Mesendoderm (in vitro differentiated cells): ENCODE results near the gene WWTR1.

Source experiments
- DNase-seq: peaks from one replicate; pipeline ENCODE4 v3.0.0; 2013
- H2AK5ac ChIP-seq: 2 replicates; pipeline ENCODE4 v1.6.1; 2013; ENCODE audit warnings: low read length, inconsistent platforms
- H2BK120ac ChIP-seq: 2 replicates; pipeline ENCODE4 v1.6.1; 2013; ENCODE audit warnings: low read depth, mild to moderate bottlenecking, low read length, moderate library complexity, mixed read lengths
- H2BK15ac ChIP-seq: replicated peaks from 2 replicates; pipeline ENCODE4 v1.6.1; 2013; ENCODE audit warnings: low read depth, mild to moderate bottlenecking, moderate library complexity
- H2BK5ac ChIP-seq: 2 replicates; pipeline ENCODE4 v1.6.1; 2013; ENCODE audit warnings: low read length, inconsistent platforms
- H3K18ac ChIP-seq: 2 replicates; pipeline ENCODE4 v1.6.1; 2013; ENCODE audit warnings: mild to moderate bottlenecking, low read length, mixed read lengths
- H3K23ac ChIP-seq: one replicate; pipeline ENCODE4 v1.6.1; 2013; ENCODE audit warnings: low read length
- H3K27ac ChIP-seq: 2 replicates; pipeline ENCODE4 v1.5.1; 2013; ENCODE audit warnings: low read depth, mild to moderate bottlenecking, inconsistent platforms, low read length, moderate library complexity
- H3K27me3 ChIP-seq: 2 replicates; pipeline ENCODE4 v1.6.1; 2013; ENCODE audit warnings: low read length, control low read depth, mild to moderate bottlenecking, inconsistent platforms; ENCODE audit not compliant: insufficient read depth, poor library complexity
- H3K36me3 ChIP-seq: 2 replicates; pipeline ENCODE4 v1.6.1; 2013; ENCODE audit warnings: low read length, inconsistent platforms; ENCODE audit not compliant: control insufficient read depth, insufficient read depth
- H3K4ac ChIP-seq: one replicate; pipeline ENCODE4 v1.6.1; 2013; ENCODE audit warnings: low read depth, mild to moderate bottlenecking, low read length, moderate library complexity
- H3K4me1 ChIP-seq: 2 replicates; pipeline ENCODE4 v1.6.1; 2013; ENCODE audit warnings: low read depth, low read length, inconsistent platforms; ENCODE audit not compliant: control insufficient read depth
- H3K4me2 ChIP-seq: 2 replicates; pipeline ENCODE4 v1.6.1; 2013; ENCODE audit warnings: low read length
- H3K4me3 ChIP-seq: 2 replicates; pipeline ENCODE4 v1.5.1; 2013; ENCODE audit warnings: mild to moderate bottlenecking, low read length
- H3K56ac ChIP-seq: one replicate; pipeline ENCODE4 v1.6.1; 2013; ENCODE audit warnings: low read length
- H3K79me1 ChIP-seq: 2 replicates; pipeline ENCODE4 v1.6.1; 2013; ENCODE audit warnings: low read length, inconsistent platforms
- H3K79me2 ChIP-seq: 2 replicates; pipeline ENCODE4 v1.6.1; 2013; ENCODE audit warnings: mild to moderate bottlenecking, low read length; ENCODE audit not compliant: control insufficient read depth, insufficient read depth
- H3K9ac ChIP-seq: 2 replicates; pipeline ENCODE4 v1.6.1; 2013; ENCODE audit warnings: low read length, inconsistent platforms
- H4K5ac ChIP-seq: one replicate; pipeline ENCODE4 v1.6.1; 2013; ENCODE audit warnings: low read length
- H4K8ac ChIP-seq: one replicate; pipeline ENCODE4 v1.6.1; 2013; ENCODE audit warnings: low read depth, mild to moderate bottlenecking, control low read depth, low read length, moderate library complexity
- WGBS: extraction: QIAGEN DNeasy Blood & Tissue Kit; methylation state at CpG from one replicate; pipeline ENCODE4 v1.1.7; 2013; ENCODE audit warnings: low lambda C conversion rate, missing lambda C conversion rate; ENCODE audit not compliant: insufficient coverage; ENCODE audit errors: extremely low coverage; 5-methylcytosine and 5-hydroxymethylcytosine counted together

The WWTR1 gene

GRCh38 chr3:149646181-149646766 lies 11.6 kb downstream of the WWTR1 start:
- H3K27ac ChIP-seq: no peak overlapping the region
- H4K5ac ChIP-seq: no peak overlapping the region
- no peak overlapping the region for H2AK5ac ChIP-seq
- H3K79me1 ChIP-seq: peaks cover 16% of the 10 kb centered on the region
- no peaks in the 10 kb centered on the region for H3K36me3 ChIP-seq
- peaks cover 17% of the 10 kb centered on the region for H3K79me2 ChIP-seq
- H3K56ac ChIP-seq: no peak overlapping the region
- H2BK5ac ChIP-seq: no peak overlapping the region
- H3K23ac ChIP-seq: no peak overlapping the region
- H3K27me3 ChIP-seq: no peaks in the 10 kb centered on the region
- H3K4me1 ChIP-seq: peaks cover 4% of the 10 kb centered on the region
- H2BK120ac ChIP-seq: no peak overlapping the region
- no peak overlapping the region for H3K9ac ChIP-seq
- H3K4me2 ChIP-seq: no peak overlapping the region
- DNase-seq: no peak
- no peak overlapping the region for H2BK15ac ChIP-seq
- H3K4ac ChIP-seq: no peak overlapping the region
- no peak overlapping the region for H3K4me3 ChIP-seq
- no peak overlapping the region for H3K18ac ChIP-seq
- H4K8ac ChIP-seq: no peak overlapping the region
- 100% methylated on average over 1 of the region's 4 CpGs for WGBS

DNA sequence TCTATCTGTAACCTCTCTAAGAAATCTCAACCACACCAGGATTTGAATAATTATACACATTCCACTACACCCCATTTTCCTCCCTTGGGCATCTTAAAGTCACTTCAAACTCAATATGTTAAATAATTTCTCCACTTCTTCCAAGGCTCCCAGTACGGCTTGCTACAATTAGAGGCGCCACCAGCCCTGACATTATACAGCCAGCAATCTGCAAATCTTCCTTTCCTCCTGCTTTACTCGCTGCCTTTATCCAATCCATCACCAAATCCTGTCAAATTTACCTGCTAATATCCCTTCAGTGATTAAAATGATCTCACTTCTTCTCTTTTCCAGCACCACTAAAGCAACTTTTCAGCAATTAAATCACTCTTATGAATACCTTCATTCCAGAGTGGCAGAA lies 13.9 kb downstream of the WWTR1 start:
- Histone ChIP-seq H3K4me1 (peaks cover 2% of the 10 kb centered on the region), H3K79me1 (peaks cover 13% of the 10 kb centered on the region), H3K9ac (no peak overlapping the region), H3K18ac (no peak overlapping the region), H2AK5ac (no peak overlapping the region), H3K4ac (no peak overlapping the region), H3K79me2 (peaks cover 14% of the 10 kb centered on the region), H3K23ac (no peak overlapping the region), H2BK15ac (no peak overlapping the region), H3K56ac (no peak overlapping the region), H3K27me3 (no peaks in the 10 kb centered on the region), H3K4me3 (no peak overlapping the region), H3K4me2 (no peak overlapping the region), H2BK120ac (no peak overlapping the region), H3K36me3 (no peaks in the 10 kb centered on the region), H4K8ac (no peak overlapping the region), H3K27ac (no peak overlapping the region), H4K5ac (no peak overlapping the region), H2BK5ac (no peak overlapping the region)
- no peak for DNase-seq
- WGBS: no CpG with 5 or more reads among the region's 3 CpGs

DNA sequence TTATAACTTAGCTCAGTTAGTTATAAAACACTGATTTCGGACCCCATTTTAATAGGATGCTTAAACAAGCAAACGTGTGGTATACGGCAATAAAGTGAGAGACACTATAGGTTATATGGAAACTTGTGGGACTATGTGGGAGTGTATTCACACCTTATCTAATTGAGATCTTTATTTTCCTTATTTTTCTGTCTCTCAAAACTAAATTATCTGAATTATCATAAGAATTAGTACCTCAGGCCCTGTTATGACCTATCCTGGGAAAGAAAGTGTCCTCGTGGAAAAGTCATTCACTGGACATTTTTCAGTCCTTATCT lies 14.4 kb downstream of the WWTR1 start:
- Histone ChIP-seq H3K36me3 (no peaks in the 10 kb centered on the region), H3K27me3 (no peaks in the 10 kb centered on the region), H3K79me2 (peaks cover 12% of the 10 kb centered on the region), H3K27ac (no peak overlapping the region), H3K23ac (no peak overlapping the region), H2BK120ac (no peak overlapping the region), H3K18ac (no peak overlapping the region), H3K4ac (no peak overlapping the region), H3K56ac (no peak overlapping the region), H4K8ac (no peak overlapping the region), H3K4me2 (no peak overlapping the region), H2AK5ac (no peak overlapping the region), H3K9ac (no peak overlapping the region), H3K4me3 (no peak overlapping the region), H3K4me1 (peaks cover 2% of the 10 kb centered on the region), H3K79me1 (peaks cover 12% of the 10 kb centered on the region), H2BK5ac (no peak overlapping the region), H2BK15ac (no peak overlapping the region), H4K5ac (no peak overlapping the region)
- no CpG with 5 or more reads among the region's 4 CpGs for WGBS
- DNase-seq: no peak

GRCh38 chr3:149640976-149641728 lies 16.7 kb downstream of the WWTR1 start:
- WGBS: no CpG with 5 or more reads among the region's 7 CpGs
- Histone ChIP-seq H3K4me1 (peaks cover 2% of the 10 kb centered on the region), H3K18ac (peak overlapping the region; percentile 28), H3K23ac (no peak overlapping the region), H3K4me3 (no peak overlapping the region), H3K4me2 (no peak overlapping the region), H2BK120ac (no peak overlapping the region), H3K36me3 (no peaks in the 10 kb centered on the region), H3K79me1 (peaks cover 5% of the 10 kb centered on the region), H3K9ac (no peak overlapping the region), H3K79me2 (peaks cover 5% of the 10 kb centered on the region), H2AK5ac (no peak overlapping the region), H4K5ac (no peak overlapping the region), H3K27ac (no peak overlapping the region), H3K4ac (no peak overlapping the region), H3K27me3 (no peaks in the 10 kb centered on the region), H2BK15ac (no peak overlapping the region), H4K8ac (no peak overlapping the region), H2BK5ac (no peak overlapping the region), H3K56ac (no peak overlapping the region)
- DNase-seq: no peak

DNA sequence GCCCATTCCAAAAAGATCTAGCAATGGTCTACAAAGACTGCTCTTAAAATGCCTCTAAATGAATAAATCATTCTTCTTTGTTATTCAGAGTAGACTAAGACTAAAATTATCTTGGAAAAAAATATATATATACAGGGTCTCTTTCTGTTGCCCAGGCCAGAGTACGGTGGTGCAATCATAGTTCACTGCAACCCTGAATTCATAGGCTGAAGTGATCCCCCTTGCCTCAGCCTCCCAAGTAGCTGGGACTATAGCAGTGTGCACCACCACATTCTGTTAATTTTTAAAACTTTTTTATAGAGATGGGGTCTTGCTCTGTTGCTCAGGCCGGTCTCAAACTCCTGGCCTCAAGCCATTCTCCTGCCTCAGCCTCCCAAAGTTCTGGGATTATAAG lies 18.7 kb downstream of the WWTR1 start:
- no peak overlapping the region for H2AK5ac ChIP-seq
- H4K8ac ChIP-seq: no peak overlapping the region
- H3K79me2 ChIP-seq: peaks cover 8% of the 10 kb centered on the region
- no peak overlapping the region for H2BK5ac ChIP-seq
- H3K36me3 ChIP-seq: no peaks in the 10 kb centered on the region
- H2BK120ac ChIP-seq: no peak overlapping the region
- H3K56ac ChIP-seq: no peak overlapping the region
- no peak overlapping the region for H3K18ac ChIP-seq
- peaks cover 2% of the 10 kb centered on the region for H3K4me1 ChIP-seq
- H3K27me3 ChIP-seq: no peaks in the 10 kb centered on the region
- WGBS: no CpG with 5 or more reads among the region's 2 CpGs
- no peak overlapping the region for H4K5ac ChIP-seq
- H3K4ac ChIP-seq: no peak overlapping the region
- H3K27ac ChIP-seq: no peak overlapping the region
- peaks cover 11% of the 10 kb centered on the region for H3K79me1 ChIP-seq
- no peak overlapping the region for H3K23ac ChIP-seq
- H3K4me2 ChIP-seq: no peak overlapping the region
- H2BK15ac ChIP-seq: no peak overlapping the region
- H3K4me3 ChIP-seq: no peak overlapping the region
- H3K9ac ChIP-seq: no peak overlapping the region
- DNase-seq: no peak
